Cerebellar nuclear complex (tissue), 1 donor: ENCODE results near the gene URB1.
"Not testable (repeated sequence)": the region's sequence is repeated elsewhere in the genome, so short reads cannot be mapped to it uniquely, and the experiment has no call there.

Experiments
- DNase-seq, 2 experiments: peaks; one replicate each; lab custom pipeline; 2025; lab: John Stamatoyannopoulos, UW

Gene URB1

DNA sequence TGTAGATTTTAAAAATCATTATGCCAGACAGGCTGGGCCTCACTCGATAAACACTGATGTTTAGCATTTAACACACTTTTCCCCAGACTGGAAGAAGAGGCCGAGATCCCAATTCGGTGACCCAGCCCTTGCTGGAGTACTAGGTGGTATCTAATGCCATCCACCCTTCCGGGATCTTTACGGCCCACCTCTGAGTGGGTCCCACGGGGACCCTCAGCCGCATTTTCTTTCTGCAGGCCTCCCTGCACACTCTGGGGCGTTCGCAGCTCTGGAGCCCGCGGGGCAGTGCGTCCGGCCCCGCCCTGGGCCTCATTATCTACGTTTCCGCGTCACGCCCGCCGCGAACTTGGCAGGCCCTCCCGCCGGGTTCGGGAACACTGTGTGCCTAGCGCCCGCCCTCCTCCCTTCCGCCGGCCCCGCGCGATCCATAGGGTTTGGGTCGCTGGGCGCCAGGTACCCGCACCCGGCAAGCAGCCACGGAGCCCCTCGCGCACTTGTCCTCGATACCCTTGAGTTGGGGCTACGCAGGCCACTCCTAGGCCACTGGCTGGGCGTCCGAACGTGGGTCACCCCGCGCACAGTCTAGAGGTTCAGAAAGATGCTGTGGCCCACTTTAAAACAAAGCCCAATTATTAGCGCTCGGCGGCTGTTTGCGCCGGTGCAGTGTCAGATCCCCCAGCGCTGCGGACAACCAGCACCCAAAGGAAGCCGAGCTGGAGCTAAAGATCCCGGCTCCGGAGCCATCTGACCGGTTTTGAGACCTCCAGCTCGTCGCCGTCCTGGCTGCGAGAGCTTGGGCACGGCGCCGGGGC is 18.7 kb upstream of the URB1 start:
- peak in 1 of 2 experiments; percentile 38 for DNase-seq

DNA sequence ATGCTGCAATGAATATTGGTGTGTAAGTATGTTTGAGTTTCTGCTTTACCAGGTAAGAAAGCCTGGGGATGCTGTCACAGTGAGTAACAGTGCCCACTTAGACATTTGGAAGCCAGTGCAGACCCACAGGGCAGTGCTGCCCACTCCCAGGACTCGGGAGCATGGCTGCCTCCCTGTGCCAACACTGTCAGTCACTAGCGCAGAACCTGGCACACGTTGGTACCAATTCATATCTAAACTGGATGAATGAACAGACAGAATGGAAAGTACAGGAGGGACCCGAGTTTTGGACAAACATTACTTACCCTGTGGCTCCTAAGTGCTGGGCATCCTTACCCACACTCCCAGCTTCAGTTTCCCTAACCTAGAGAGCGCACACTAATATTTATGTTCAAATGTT is 18.1 kb upstream of the URB1 start:
- no peak for DNase-seq

DNA sequence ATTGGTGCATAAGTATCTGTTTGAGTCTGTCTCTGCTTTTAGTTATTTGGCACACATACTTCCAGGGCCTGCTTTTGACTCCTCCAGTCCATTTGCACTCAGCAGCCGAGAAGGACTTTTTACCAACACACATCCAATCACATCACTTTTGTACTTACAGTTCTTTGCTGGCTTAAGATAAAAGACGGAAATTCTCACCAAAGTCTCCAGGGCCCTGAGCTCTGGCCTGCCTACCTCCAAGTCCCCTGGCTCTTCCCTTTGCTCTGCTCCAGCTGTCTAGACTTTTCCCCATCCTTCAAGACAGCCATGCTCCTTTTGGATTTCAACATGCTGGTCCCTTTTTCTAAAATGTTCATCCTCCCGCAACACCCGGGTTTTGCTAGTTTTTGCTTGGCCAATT is 17.5 kb upstream of the URB1 start:
- no peak for DNase-seq

DNA sequence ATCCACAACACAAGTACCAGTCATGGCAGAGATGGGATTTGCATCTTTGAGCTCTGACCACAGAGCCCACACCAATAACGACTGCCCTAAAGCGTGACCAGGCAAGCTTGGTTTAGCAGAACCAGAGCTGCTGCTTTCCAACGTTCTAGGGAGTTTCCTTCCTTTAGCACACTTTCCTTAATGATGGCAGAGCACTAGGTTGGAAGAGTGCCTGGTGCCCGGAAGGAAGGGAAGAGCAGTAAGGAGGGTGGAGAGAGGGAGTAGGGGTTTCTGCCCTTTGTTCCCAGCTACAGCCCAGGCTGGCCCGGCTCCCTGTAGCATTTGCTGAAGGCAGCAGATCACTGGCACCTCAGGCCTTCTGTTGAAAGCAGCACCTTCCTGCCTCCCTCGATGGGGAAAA is 13.6 kb upstream of the URB1 start:
- DNase-seq: no peak

DNA sequence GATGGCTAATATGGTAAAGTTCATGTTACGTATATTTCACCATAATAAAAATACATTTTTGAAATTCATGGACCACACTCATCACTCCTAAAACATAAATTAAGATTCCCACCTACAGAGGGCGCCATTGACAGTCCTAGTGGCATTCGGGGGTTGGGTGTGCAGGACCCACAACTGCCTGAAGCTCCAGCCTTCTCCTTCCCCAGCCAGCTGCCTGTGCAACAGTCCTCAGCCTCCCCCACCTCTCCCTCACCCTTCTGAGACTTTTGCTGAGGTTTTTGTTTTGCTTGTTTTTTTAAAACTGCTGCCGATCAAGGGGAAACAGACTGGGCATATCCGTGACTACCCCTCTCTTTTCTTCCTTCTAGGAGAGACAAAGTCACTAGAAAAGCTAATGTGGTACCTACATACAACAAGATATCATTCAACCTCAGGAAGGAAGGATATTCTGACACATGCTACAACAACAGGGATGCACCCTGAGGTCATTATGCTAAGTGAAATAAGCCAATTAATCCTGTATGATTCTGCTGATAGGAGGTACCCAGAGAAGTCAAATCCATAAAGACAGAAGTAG is 10.5 kb upstream of the URB1 start:
- no peak for DNase-seq

DNA sequence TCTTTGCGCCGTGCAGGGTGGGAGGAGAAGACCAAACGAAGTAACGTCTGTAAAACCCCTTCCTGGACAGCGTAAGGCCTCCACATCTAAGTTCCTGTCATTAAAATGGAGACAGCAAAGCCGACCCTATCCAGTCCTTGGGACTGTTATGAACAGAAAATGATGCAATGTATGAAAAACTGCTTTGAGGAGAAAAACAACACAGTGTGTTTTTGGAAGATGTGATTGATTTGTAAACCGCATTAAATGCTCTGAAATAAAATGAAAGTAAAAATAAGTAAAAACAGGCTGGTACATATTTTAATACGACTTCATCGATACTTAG is 827 bp upstream of the URB1 start:
- no peak for DNase-seq

DNA sequence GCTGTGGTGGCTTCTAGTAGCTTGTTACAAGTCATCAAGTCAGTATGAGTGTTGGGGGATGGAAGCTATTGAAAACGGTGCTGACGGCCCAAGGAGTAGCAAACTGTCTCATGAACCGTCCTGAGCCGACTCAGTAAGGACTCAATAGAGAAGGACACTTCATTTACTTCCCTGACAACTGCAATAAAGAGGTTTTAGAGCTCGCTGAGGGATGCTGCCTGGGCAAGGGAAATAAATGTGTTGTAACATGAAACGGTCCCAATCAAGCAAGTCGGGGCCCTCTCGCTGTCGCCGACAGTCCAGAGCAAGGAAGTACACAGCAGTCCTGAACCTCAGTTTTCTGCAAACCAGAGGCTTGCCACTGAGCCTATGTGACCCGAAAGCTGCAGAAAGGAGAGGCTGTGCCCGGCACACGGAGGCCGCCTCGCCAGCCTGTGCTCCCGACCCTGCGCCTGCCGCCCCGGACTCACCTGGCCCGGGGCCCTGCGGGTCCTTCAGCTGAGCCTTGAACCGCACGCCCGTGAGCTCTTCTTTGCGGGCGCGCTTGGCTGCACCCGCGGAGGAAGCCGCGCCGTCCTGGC is 423 bp downstream of the URB1 start:
- DNase-seq: no peak

DNA sequence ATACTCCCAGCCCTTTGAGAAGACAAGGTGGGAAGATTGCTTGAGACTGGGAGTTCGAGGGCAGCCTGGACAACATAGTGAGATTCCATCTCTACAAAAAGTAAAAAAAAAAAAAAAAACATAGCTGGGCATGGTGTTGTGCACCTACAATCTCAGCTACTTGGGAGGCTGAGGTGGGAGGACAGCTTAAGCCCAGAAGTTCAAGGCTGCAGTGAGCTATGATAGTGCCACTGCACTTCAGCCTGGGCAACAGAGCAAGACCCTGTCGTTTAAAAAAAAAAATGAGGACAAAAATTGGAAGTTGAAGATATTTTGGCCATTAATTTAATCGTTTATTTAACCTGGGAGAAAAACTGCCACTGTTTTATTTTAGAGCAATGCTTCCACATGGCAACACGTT is 1.1 kb downstream of the URB1 start:
- no peak for DNase-seq

DNA sequence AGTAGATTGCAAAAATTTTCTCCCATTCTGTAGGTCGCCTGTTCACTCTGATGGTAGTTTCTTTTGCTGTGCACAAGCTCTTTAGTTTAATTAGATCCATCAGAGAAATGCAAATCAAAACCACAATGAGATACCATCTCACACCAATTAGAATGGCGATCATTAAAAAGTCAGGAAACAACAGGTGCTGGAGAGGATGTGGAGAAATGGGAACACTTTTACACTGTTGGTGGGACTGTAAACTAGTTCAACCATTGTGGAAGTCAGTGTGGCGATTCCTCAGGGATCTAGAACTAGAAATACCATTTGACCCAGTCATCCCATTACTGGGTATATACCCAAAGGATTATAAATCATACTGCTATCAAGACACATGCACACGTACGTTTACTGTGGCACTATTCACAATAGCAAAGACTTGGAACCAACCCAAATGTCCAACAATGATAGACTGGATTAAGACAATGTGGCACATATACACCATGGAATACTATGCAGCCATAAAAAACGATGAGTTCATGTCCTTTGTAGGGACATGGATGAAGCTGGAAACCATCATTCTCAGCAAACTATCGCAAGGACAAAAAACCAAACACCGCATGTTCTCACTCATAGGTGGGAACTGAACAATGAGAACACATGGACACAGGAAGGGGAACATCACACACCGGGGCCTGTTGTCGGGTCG is 2.1 kb downstream of the URB1 start:
- not testable (repeated sequence) for DNase-seq

DNA sequence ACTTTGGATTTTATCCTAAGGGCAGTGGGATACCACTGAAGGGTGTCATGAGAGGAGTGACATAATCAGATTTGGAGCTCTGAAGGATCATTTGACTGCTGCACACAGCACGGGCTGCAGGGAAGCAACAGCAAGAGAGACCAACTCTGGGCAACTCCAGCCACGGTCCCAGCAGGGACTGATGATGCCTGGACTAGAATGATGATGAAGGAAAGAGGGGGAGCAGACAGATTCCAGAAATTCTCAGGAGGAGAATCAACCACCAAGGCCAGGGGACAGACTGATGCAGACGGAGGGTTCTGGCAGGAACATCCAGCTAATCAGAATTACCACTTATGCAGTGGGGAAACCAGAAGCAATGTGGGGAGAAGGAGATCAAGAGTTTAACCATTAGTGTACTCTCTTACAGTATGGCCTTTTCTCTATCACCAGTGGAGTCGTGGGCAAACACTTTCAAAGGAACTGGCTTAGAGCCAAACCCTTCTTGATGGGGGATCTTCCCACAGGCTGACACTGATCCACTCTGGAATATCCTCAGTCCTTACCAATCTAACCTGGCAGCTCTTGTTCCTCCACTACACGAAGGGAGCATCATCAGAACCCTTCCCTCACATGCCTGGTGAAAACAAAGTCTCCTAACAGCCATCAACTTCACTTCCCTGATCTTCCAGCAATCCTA is 3.3 kb downstream of the URB1 start:
- no peak for DNase-seq

DNA sequence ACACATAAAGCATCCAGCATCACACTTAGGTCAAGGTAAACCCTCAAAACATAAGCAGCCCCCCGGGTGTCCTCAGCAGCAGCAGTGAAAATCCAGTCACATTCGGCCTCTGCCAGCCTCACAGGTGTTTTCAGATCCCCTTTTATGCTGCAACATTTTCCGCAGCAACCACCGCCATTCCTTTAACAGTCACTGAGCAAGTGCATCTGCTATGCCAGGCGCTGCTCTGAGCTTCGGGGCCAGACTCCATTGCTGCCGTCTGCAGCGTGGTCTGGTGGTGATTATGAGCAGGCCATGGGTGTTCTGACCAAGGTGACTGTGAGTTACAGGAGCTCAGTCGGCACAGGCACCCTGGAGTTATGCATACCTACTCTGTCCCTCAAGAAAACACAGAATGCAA is 4.5 kb downstream of the URB1 start:
- no peak for DNase-seq

DNA sequence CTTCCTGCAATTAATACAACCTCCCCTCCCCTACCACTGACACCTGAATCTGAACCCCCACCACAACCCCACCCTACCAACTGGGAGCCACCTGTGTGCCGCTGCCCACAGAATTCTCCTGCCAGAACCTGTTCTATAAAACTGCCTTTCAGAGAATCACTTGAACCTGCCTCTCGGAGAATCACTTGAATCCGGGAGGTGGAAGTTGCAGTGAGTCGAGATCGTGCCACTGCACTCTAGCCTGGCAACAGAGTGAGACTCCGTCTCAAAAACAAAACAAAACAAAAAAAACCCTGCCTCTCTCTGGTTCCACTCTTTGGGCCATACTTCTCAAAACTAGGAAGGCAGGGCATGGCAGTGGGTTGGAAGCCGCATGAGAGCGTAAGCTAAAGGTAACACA is 5.7 kb downstream of the URB1 start:
- DNase-seq: no peak

DNA sequence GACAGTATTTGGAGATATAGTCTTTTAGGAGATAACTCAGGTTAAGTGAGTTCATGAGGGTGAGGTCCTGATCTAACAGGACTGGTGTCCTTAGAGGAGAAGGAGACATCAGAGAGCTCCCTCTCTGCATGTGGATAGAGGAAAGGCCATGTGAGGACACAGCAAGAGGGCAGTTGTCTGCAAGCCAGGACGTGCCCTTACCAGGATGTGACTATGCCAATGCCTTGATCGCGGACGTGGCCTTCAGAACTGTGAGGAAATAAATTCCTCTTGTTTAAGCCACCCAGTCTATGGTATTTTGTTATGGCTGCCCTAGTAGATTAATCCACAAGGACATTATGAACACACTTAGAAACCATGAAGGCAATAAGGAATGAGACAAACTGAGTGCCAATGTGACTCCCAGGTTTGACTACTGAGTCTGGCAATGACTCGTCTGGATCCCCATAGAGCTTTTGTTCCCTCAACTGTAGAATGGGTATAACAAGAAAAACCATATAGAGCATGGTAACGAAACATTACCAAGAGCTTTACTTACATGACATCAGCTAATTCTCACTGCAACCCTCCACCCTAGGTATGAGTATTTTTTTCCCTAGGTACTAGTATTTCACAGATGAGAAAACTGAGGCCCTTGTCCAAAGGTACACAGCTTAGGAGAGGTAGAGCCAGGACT is 6.5 kb downstream of the URB1 start:
- no peak for DNase-seq

DNA sequence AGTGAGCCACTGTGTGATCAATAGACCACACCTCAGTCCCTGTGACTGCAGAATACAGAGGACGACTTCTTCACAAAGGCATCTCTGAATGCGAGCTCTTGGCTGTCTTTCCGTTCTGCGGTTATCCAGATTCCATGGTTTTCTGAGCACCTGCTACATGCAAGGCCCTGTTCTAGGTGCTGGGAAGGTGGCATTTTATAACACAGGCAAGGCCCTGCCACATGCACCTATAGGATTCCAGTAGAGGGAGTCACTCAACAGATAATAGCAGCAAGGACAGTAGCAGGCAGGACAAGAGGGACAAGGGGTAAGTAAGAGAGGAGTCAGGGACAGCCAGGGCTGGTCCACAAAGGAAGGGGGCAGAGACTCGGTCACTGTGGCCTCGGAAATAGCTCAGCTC is 9.0 kb downstream of the URB1 start:
- no peak for DNase-seq

DNA sequence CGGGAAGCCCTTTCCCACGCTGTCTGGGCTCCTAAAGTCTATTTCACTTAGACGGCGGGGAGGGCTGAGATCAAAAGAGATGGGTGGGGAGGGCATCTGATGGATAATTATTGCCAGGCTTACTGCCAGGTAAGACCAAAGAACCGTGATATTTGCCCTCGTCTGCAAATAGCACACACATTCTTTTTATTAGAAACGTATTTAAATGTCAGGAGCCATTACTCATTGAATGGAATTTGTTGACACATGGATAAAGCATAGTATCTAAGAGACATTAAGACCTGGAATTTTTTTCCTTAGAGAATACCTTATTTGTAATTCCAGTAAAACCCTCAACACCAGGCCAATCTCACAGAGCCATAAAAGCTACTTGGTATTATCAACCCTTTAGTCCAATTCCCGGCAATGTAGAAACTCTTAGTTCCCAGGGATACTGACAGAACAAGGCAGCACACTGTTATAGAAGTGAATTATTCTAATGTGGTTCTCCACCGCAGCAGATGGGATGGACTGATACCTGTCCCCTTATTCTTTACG is 10.6 kb downstream of the URB1 start:
- no peak for DNase-seq

DNA sequence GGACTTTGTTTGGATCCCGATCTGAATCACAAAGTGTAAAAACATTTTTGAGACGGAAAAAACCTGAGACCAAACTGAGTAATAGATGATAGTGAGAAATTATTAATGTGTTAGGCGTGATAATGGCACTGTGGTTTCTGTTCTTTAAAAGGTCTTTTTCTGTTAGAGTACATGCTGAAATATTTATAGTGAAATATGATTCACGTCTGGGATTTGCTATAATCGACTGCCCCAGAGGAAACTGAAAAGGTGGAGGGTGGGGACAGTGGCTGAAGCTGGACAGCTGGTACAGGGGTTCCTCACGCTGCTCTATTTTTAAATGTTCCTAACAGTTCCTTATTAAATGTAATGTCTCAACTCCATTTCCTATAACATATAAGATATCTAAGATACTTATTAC is 11.2 kb downstream of the URB1 start:
- no peak for DNase-seq

DNA sequence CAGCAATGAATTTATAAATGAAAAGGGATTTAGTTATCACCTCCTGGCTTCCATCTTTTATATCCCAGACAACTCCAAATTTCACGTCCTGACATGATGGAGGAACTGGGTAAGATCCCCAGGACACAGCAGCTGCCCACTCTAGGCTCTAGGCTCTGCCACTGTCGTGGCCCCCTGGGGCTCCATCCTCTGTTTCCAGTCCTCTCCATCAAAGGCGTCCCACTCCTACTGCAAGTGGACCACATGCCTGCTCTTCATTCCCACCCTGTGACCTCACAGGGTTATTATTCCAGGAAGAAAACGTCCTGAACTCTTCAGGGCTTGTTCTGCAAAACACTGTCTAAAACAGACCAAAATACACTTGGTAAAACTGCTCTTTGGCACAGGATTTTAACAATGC is 11.9 kb downstream of the URB1 start:
- no peak for DNase-seq

DNA sequence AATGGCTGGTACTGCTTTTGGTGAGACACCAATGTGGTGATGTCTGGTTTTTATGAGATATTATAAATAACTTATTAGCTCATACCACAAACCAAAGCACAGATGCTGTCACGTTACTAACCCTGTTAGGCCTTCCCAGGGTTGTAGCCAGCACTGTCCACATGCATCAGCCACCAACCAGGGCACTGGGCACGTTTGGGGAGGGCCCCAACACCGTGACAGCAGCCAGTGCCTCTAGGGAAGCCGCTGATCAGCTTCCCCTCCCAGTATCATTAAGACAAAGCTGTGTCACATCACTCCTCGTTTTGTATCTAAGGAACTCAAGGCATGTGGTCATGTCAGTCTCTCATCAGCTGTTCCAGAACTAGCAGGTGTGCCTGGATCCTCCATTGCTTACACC is 13.9 kb downstream of the URB1 start:
- no peak for DNase-seq

DNA sequence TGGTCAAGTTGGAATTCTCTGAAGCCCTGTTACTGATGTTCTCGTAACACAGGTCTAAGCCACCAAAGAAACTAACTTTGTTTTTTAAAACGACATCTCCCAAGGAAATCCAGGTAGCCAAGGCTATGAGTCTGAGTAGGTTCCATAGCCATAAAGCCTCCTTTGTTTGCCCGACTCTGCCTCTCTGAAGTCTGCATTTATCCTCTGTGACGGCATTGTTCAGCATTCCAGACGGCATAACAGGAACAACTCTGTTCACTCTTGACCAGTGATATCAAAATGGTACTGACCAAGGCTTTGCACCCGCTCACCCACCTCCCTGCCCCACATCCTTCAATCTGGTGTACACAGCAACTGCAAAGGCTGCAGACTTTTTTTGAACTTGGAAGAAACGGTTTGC is 14.8 kb downstream of the URB1 start:
- DNase-seq: no peak

DNA sequence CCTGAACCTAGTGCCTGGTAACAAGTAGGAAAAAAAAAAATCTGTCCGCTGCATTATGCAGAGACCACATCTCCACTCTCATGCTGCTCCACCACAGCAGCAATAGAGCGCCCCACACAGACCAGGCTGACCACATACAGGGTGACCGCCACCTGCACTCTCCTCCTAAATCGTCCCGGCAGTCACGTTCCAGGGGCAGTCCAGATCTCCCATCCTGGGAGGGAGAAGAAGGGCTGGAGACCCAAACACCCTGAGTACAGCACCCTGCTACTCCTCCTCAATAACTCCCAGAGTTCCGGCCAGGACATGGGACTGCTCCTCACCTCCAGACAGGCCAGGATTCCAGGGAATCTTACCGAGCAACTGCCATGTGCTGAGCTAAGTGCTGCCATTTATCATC is 15.3 kb downstream of the URB1 start:
- no peak for DNase-seq

DNA sequence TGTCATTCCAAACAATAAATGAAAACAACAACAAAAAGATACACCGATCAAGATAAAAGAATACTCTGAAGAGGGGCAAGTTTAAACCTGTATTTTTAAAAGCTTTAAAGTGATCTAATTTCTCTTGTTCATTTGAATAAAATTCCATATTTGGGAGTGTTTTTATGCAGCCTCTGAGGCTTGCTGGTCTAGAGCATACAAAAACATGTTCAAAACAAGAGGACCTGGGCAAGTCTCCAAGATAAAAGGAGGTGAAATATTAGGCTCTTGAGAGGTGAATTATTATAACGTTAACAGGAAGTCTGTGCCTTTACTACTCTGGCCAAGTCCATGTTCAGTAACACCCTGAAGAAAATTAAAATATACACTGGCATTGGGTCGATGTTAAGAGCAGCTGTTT is 20.1 kb downstream of the URB1 start:
- DNase-seq: no peak

DNA sequence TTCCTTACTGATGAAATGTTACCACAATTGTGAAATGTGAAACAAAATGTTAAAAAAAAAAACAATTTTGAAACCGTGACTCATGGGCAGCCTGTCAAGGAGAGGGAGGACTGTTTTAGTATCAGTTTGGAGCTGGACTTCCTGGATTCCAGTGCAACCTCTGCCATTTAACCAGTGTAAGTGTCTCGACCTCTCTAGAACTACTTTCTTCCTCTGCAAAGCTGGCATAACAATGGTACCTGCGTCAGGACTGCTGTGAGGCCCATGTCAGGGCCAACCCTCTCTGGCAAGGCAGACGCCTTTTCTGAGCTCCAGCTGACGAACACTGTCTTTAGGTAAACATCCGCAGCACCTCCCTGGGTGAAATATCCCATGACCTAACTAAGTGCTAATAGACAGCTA is 20.9 kb downstream of the URB1 start:
- DNase-seq: no peak
